Frontal cortex (tissue), 4 donors: ENCODE results near the gene ARHGAP26. TPM values are rescaled to one million over a fixed set of nuclear protein-coding genes. Genes with fewer than 3 reads are reported as not detected.
"Not testable (repeated sequence)": the region's sequence is repeated elsewhere in the genome, so short reads cannot be mapped to it uniquely, and the experiment has no call there.

ENCODE experiments used
- DNase-seq, 2 donors: peaks; one replicate each; pipeline ENCODE4 v3.0.0; 2012; ENCODE audit warnings: low spot score in 2 of 2
- FAIRE-seq: peaks from 2 replicates; lab custom pipeline; 2012; peaks lifted over from hg19 to GRCh38; lab: Jason Lieb, UNC
- total RNA-seq: library from RNA; depleted of rRNA; stranded (reverse); fragments of >200 nt; gene quantifications from one replicate; pipeline ENCODE4 v1.2.3, GENCODE V29; 2014
- donor health status: control.
- donor health status: control.
- donor health status: control.

ARHGAP26 gene
- total RNA-seq, 1 donor from 2014 or later = 7.3 TPM

GRCh38 chr5:143115381-143115780 is 345.2 kb downstream of the ARHGAP26 start:
- FAIRE-seq = no peak
- no peak for DNase-seq

DNA sequence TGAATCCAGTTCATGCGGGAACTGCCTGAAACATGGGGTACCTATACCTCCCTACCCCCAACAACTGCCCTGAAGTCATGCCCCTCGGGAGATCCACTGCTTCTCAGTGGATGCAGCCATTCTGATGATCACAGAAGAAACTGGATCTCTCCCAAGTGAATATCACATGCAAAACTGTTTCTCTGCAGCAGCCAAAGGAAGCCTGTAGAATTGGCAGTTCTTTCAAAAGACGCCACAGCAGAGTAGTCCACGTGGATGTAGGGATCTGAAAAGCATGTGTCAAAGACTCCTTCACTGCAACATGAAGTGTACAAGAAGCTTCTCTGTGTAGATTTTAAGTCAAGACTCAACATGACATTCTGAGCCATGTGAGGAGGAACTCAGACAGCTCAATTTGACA is 346.6 kb downstream of the ARHGAP26 start:
- FAIRE-seq (no peak), DNase-seq (no peak)

DNA sequence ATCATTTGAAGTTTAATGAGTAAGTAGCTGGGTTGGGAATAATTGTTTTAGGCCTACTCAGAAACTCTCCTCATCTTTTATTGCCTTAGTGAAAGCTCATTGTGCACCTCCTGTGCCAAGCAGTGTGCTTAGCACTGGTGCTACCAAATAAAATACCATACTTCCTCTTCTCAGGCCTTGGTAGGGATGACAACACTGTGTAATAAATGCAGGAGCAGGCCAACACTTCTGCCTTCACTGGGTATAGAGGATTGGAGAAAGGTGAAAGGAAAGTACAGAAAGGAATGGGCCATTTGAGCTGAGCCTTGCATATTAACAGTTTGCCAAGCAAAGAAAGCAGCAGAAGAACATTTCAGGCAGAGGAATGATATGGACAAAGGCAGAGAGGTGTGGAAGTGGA is 347.6 kb downstream of the ARHGAP26 start:
- DNase-seq = no peak
- no peak for FAIRE-seq

DNA sequence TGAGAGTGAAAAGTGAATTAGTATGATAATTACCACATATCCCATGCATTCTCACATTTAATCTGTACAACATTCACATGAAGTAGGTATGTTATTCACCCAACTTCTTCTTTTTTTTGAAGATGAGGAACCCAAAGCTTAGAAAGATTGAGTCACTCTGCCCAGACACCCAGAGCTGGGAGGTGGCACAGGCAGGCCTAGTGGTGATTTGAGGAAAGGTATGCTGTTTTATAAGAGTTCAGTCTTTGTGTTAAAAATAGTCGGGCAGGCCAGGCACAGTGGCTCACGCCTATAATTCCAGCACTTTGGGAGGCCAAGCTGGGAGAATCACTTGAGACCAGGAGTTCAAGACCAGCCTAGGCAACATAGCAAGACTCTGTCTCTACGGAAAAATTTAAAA is 348.0 kb downstream of the ARHGAP26 start:
- no peak for DNase-seq
- FAIRE-seq = no peak

DNA sequence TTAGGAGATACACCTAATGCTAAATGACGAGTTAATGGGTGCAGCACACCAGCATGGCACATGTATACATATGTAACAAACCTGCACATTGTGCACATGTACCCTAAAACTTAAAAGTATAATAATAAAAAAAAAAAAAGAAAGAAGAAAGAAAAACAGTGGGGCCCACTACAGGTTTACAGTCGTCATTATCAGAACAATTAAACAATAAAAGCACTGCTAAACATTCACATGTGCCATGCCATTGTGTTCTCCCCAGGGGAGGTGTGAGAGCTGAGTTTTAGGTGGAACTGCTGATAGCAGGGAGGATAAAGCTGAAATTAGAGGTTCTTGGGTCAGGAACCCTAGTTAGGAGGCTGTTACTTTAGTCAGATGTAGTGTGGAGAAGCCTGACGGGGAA is 348.6 kb downstream of the ARHGAP26 start:
- DNase-seq, FAIRE-seq: not testable (repeated sequence)

DNA sequence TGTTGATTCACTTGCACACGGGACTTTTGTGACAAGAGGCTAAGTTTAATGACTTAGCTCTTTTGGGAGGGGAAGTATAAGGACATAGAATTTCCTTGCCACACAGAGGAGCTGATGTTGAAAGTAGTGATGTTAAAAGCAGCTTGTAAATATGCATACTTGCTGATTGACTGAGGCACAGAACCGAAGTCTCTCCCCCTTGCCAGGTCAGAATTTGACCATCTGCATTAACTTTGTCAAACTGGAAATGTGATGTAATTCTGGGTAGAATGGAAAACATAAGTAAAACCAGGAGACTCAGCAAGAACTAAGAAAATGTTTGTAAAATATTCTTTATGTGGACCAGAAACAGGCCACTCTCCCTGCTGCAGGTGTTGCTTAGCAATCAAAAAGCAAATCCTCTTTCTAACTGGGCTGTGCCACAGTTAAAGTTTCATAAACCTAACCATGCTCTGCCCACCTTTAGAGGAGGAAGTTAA is 349.2 kb downstream of the ARHGAP26 start:
- DNase-seq (no peak), FAIRE-seq (no peak)

- no peak for FAIRE-seq
- DNase-seq = no peak
Observed at GRCh38 chr5:143119881-143120341, 349.7 kb downstream of the ARHGAP26 start.

DNA sequence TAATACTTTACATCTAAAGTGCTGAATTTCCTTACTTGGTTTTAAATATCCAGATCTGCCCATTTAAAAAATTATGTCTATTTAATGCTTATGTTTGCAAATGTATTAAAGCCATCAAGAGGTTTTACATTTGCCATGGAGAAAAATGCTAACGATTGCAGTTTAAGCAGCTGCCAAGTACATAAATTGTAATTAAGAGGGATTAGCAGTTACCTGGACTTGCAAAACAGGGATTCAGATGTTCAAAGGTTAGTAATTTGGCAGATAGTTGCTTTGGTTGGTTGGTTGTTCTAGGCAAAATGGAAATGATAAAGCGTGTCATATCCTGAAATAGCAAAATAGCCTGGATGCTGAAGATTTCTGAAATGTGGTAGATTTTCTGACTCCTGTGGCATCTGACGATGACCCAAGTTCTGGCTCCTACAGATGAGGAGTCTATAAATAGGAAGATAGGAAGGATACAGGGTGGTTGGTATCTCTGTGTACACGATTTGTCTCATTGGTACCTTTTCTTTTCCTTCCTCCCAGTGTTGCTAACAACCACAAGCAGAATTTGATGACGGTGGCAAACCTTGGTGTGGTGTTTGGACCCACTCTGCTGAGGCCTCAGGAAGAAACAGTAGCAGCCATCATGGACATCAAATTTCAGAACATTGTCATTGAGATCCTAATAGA is 350.4 kb downstream of the ARHGAP26 start:
- DNase-seq = no peak
- no peak for FAIRE-seq

DNA sequence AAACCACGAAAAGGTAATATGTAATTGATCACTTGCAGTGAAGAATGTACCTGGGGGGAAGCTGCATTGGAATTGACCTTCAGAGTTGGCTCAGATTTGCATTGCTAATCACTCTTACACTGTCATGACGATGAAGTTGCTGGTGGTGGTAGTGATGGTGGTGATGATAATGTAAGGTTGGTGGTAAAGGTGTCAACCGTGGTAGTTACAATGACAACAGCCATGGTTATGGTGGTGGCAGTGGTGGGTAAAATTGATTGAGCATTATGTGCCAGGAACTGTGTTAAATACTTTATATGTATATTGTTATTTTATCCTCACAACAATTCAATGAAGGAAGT is 350.9 kb downstream of the ARHGAP26 start:
- FAIRE-seq (no peak), DNase-seq (no peak)

DNA sequence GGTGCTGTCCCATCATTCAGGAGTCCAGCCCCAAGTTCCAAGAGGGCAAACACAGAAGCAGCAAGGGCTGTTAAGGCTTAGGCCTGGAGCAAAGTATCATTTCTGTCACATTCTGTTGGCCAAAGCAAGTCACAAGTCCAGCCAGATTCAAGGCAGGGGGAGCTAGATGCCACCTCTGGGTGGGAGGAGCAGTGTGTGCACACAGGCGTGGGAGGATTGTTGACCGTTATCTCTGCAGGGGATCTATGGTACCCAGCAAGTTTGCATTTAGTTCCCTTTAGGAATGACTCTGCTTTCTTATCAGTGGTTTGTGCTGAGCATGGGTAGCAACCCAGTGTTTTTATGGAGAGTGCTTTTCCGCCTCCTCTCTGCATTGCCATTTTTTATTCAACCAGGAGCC is 354.4 kb downstream of the ARHGAP26 start:
- DNase-seq (no peak), FAIRE-seq (no peak)

DNA sequence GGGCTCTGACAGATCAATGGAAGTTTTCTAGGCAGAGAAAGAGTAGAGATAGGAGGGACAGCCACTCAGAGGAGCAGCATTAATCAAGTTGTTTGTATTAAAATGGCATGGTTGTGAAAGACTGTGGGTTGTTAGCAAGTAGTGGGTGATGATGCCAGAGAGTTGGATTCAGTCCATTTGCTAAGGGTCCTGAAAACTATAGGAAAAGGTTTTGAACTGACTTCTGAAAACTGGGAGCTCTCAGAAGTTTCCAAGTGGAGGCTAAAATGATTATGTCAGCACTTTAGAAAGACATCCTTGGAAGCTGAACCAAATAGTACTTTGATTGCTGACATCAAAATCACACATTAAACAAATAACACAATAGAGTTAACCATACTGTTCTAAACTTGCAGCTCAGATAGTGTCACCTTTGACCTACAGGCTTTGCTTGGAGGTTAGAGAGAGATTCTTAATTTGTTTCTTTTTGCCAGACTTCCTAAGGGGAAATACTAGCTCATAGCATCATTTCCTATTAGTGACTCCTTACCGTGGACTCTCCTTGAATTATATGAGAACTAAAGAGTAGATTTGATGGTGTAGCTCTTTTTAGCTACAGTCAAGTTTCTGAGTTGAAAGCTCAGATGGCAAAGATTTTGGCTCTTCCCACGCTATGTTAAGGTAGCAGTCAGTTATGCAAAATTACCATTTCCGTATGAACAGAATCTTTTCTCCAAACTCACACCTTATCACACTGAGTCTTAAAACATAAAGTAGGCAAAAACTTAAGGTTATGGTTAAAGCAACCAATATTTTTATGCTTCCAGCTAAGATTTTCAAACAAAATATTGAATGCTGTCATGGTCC is 356.2 kb downstream of the ARHGAP26 start:
- no peak for FAIRE-seq
- peak in 1 of 2 donors; percentile 18 for DNase-seq

- DNase-seq (no peak), FAIRE-seq (no peak)
Observed at GRCh38 chr5:143128412-143129071, 358.4 kb downstream of the ARHGAP26 start.

DNA sequence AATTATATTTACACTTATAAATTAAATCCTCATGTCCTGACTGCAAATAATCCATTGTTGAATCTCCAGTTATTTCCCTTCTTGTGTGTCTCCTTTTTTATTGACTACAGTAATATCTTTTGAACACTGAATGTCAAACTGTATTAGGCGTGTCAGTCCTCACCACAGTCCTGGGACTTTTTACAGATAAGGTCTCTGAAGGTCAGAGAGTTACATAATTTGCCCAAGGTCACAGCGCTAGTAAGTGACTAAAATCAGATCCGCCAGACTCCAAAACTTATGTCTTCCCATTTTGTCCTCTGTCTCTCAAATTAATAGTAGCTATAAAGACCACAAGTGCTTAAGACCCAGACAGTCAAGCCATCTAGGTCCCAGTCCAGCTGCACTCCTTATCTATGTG is 359.0 kb downstream of the ARHGAP26 start:
- no peak for FAIRE-seq

GRCh38 chr5:143129910-143130612 is 359.9 kb downstream of the ARHGAP26 start:
- DNase-seq (no peak), FAIRE-seq (no peak)

More for the DNA sequence above, 359.0 kb downstream of the ARHGAP26 start:
- DNase-seq = no peak

DNA sequence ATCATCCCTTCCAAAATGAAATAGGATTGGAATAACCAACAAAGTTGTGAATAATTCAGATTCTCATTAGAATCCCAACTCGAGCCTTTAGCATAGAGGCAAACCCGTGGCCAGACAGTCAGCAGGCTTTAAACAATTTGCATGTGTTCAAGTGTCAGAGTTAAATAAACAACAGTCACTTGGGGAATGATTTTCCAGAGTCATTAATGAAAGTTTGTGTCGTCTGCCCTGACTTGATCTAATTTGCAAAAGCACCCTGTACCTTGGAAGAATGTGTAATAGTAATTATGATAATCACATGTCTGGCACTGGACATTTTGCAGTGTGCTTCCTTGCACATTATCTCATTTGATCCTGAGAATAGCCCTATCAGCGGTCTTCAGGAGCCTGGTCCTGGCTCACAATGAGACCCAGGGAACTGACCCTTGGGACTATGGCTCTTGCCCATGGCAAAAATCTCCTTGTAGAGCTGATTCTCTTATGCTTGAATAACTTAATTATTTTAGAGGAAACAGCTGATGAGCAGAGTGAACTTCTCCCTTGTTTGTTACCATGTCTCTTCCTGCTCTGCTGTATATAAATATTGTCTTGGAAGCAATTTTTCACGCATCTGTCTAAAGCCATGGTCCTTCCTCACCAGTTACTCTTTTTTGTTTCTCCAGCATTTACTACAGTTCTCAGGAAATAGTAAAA is 360.6 kb downstream of the ARHGAP26 start:
- FAIRE-seq (no peak), DNase-seq (no peak)

- no peak for DNase-seq
- no peak for FAIRE-seq
Observed at GRCh38 chr5:143131972-143132371, 361.8 kb downstream of the ARHGAP26 start.

DNA sequence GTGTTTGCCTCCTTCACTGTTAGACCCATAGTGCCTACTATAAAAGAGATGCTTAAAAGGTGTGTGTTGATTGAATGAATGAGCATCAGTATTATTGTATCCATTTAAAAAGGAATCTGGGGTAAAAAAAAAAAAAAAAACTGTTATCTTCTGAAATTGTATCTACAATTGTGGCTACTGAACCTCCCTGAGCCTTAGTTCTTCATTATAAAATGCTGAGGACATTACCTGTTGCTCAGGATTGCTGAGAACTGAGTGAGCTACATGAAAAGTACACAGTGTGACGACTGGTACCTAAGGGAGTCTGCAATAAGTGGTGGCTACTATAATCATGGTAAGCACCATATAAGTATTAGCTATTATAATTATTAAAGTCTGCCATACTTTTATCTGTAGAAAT is 362.6 kb downstream of the ARHGAP26 start:
- DNase-seq (no peak), FAIRE-seq (no peak)

GRCh38 chr5:143133721-143134120 is 363.5 kb downstream of the ARHGAP26 start:
- DNase-seq (no peak), FAIRE-seq (no peak)

GRCh38 chr5:143134269-143134668 is 364.1 kb downstream of the ARHGAP26 start:
- no peak for DNase-seq
- FAIRE-seq = no peak

GRCh38 chr5:143134900-143135299 is 364.7 kb downstream of the ARHGAP26 start:
- DNase-seq (no peak), FAIRE-seq (no peak)
